NCI-H187 (cell line): Measurements from ENCODE around the gene PNN.
"Not testable (repeated sequence)": the region's sequence is repeated elsewhere in the genome, so short reads cannot be mapped to it uniquely, and the experiment has no call there.

Experiments used
- DNase-seq, 2 experiments: peaks; one replicate each; lab custom pipeline; 2025; lab: John Stamatoyannopoulos, UW

Gene PNN

DNA sequence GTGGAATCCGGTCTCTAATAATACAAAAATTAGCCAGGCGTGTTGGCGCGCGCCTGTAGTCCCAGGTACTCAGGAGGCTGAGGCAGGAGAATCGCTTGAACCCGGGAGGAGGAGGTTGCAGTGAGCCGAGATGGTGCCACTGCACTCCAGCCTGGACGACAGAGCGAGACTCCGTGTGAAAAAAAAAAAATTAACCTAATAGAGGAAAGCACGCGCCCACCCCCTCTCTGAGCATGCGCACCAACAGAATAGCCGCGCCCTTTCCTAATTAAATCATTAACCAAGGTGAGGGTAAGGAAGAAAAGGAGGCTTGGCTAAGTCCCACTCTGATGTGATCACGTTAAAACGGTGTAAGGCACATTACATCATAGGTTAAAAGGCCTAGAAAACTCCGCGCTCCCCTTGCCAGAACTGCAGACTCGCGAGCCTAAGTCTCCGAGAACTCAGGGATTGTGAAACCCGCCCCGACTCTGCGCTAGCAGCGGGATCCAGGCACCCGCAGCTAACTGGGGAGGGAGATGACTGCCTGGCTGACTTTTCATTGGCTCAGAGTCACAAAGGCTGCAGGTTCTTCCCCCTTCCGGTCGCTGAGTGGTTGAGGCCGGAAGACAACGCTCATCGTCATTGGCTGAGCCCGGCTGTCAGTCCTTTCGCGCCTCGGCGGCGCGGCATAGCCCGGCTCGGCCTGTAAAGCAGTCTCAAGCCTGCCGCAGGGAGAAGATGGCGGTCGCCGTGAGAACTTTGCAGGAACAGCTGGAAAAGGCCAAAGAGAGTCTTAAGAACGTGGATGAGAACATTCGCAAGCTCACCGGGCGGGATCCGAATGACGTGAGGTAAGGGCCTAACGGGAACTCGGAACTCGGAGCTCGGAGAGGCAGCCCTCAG lies at the start of gene PNN:
TSS of gene PNN (plus strand) at position 695 of the 885 bp plus-strand sequence. CDS start at position 721, 26 bp downstream.
- peak; percentile 95 to 98 for DNase-seq

- not testable (repeated sequence) for DNase-seq
These were observed 37.2 kb upstream of the PNN start for GRCh38 chr14:39137835-39138234.

DNA sequence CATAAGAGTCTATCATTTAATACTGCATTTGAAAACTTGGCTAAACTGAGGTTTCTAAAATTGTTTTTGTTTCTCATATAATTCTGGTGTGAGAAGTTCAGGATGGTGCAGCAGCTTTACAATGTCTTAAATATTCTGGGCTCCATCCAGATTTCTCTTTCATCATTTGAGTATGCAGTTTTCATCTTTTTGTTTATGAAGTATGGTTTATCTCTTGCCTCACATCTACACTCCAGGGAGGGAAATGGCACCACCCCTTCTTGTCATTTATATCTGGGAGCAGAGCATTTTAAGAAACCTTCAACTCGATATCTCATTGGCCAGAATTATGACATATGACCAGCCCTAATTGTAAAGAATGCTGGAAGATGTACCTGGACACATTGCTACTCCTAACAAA lies 36.6 kb upstream of the PNN start:
- no peak for DNase-seq

DNA sequence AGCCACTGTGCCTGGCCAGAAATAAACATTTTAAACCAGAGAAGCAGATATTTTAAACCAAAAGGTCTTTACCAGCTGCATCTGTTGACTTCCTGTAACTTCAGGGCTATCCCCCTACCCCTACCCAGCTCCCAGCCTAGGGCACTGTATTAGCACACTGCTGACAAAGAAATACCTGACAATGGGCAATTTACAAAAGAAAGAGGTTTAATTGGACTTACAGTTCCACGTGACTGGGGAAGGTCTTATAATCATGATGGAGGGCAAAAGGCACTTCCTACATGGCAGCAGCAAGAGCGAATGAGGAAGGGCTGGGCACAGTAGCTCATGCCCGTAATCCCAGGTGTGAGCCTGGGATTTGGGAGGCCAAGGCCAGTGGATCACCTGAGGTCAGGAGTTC lies 34.9 kb upstream of the PNN start:
- no peak for DNase-seq

DNA sequence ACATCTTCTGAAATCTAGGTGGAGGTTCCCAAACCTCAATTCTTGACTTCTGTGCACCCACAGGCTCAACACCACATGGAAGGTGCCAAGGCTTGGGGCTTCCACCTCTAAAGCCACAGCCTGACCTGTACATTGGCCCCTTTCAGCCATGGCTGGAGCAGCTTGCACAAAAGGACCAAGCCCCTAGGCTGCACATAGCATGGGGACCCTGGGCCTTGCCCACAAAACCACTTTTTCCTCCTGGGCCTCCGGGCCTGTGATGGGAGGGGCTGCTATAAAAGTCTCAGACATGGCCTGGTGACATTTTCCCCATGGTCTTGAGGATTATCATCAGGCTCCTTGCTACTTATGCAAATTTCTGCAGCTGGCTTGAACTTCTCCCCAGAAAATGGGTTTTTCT lies 33.4 kb upstream of the PNN start:
- not testable (repeated sequence) for DNase-seq

GRCh38 chr14:39143226-39143625 lies 31.8 kb upstream of the PNN start:
- DNase-seq, result not testable (repeated sequence)

DNA sequence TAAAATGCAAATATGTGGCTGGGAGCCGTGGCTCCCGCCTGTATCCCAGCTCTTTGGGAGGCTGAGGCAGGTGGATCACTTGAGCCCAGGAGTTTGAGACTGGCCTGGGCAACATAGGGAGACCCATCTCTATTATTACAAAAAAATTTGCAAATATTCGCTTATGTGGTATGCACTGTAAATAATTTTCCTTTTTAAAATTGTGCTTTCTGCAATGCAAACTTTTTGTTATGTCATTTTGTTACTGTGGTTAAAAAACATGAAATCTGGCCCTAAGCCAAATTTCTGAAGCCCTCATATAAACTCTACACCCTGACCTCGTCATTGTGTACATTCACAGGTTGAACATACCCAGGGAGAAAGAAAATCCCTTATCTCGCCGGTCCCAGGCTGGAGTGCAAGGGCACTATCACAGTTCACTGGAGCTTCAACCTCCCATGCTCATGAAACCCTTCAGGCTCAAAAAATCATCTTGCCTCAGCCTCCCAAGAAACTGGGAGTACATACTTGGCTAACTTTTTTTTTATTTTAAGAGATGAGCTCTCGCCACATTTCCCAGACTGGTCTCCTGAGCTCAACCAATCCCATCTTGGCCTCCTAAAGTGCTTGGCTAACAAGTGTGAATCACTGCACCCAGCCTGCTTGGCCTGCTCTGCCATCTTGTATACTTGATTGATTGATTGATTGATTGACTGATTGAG lies 29.6 kb upstream of the PNN start:
- no peak for DNase-seq

- DNase-seq, result no peak
These were observed 20.4 kb upstream of the PNN start for GRCh38 chr14:39154594-39155189.

GRCh38 chr14:39157491-39157890 lies 17.6 kb upstream of the PNN start:
- no peak for DNase-seq

- DNase-seq, result no peak
These were observed 16.7 kb upstream of the PNN start for GRCh38 chr14:39158222-39158858.

GRCh38 chr14:39160494-39160893 lies 14.6 kb upstream of the PNN start:
- DNase-seq, result no peak

GRCh38 chr14:39167797-39168320 lies 7.2 kb upstream of the PNN start:
- not testable (repeated sequence) for DNase-seq

- DNase-seq, result no peak
These were observed 6.5 kb upstream of the PNN start for GRCh38 chr14:39168591-39168990.

- DNase-seq, result no peak
These were observed 5.5 kb upstream of the PNN start for GRCh38 chr14:39169541-39169900.

DNA sequence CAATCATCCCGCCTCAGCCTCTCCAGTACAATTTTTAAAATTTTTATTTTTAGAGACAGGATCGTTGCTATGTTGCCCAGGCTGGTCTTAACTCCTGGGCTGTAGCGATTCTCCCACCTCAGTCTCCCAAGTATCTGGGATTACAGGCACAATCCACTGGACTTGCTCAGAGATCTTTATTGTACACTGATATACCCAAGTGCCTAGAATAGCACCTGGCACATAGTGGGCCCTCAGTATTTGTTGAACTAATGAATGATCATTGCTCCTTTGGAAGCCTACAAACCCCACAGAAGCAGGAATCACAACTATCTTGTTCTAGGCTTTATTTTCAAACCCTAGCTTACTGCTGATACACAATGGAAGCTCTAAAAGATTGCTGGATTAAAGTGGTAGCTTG lies 1.9 kb upstream of the PNN start:
- DNase-seq, result no peak

GRCh38 chr14:39175445-39176262 lies 600 bp downstream of the PNN start:
- peak in 1 of 2 experiments; percentile 54 for DNase-seq

DNA sequence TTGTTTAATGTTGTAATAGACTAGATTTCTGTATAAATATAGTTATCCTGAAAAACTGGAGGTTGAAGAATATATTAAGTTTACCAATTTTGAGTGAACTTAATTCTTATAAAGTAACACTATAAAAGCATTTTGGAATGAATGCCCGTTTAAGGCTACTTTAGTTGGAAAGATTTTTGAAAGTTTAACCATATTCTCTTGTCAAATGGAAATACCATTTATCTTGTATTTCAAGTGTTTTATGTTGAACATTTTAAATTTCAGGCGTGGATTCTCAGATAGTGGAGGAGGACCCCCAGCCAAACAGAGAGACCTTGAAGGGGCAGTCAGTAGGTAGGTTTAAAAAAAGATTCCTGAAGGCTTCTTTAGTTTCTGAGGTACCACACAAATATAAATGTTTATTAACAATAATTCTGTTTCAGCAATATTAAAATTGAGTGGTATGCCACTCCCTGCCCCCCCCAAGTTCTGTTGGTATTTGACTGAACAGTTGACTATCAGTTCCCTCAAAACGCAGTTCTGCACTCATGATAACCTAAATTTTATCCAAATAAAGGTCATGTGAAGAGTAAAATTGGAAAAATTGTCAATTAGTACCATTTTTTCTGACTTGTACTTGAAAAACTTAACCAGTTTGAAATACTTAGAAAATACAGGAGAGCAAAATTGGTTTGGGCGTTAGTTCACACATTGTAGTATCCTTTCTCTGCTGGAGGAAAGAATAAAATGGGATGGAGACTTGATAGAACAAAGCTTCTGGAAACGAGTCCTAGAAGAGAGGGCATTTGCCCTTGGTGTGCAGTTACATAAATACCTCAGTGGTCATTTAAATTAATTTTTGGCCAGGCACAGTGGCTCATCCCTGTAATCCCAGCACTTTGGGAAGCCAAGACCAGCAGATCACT lies 1.5 kb downstream of the PNN start:
- no peak for DNase-seq

DNA sequence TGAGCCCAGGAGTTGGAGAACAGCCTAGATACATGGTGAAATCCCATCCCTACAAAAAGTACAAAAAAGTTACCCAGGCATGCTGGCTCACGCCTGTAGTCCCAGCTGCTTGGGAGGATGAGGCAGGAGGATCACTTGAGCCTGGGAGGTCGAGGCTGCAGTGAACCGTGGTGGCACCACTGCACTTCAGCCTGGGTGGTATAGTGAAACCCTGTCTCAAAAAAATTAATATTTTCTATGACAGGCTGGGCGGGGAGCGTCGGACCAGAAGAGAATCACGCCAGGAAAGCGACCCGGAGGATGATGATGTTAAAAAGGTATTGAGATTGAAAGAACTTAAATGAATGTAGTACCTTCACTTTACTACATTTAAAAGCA lies 2.1 kb downstream of the PNN start:
- DNase-seq, result no peak

- no peak for DNase-seq
These were observed 4.0 kb downstream of the PNN start for GRCh38 chr14:39179042-39179441.

GRCh38 chr14:39180553-39180952 lies 5.5 kb downstream of the PNN start:
- no peak for DNase-seq
